Measurements from ENCODE around the gene CYP3A7. TPM values are rescaled to one million over a fixed set of nuclear protein-coding genes. Genes with fewer than 3 reads are reported as not detected.

Gene CYP3A7
- total and polyA plus RNA-seq, 7 donors = not detected

GRCh38 chr7:99685129-99685758, 49.8 kb downstream of the CYP3A7 start:
- Histone ChIP-seq H3K4me1 (no peaks in the 10 kb centered on the region), H3K27ac (no peak overlapping the region), H3K36me3 (ENCODE audit: insufficient read depth in 1 of 2, low read depth in 1 of 2) (no peaks in the 10 kb centered on the region), H3K27me3 (ENCODE audit: insufficient read depth in 3 of 3, low read length in 2 of 3) (no peaks in the 10 kb centered on the region), H3K9me3 (no peaks in the 10 kb centered on the region), H3K4me3 (no peak overlapping the region)
- ATAC-seq (no peak), DNase-seq (no peak)
- TF ChIP-seq CTCF (IDR thresholded peaks at IDR 0.05) = no peak
- intact Hi-C loops (cut with DNase I) = no loop called here
- WGBS, 3 donors = 92 to 94% (median 93%) methylated on average over 9 of the region's 9 CpGs

- intact Hi-C loops (cut with DNase I) = no loop called here
- no peaks in the 10 kb centered on the region for H3K27me3 ChIP-seq (ENCODE audit: insufficient read depth in 3 of 3, low read length in 2 of 3)
- peak; percentile 14 to 70 for DNase-seq
- H3K4me3 ChIP-seq = peak within 1 kb of the TSS; percentile 29
- ATAC-seq = peak; percentile 80 to 99 (median 98)
- H3K27ac ChIP-seq = no peak within 1 kb of the TSS
- peaks cover 13% of the 10 kb centered on the region for H3K4me1 ChIP-seq
- WGBS, 3 donors = 43 to 61% (median 48%) methylated on average over 10 of the region's 10 CpGs
- no peaks in the 10 kb centered on the region for H3K9me3 ChIP-seq
- no peaks in the 10 kb centered on the region for H3K36me3 ChIP-seq (ENCODE audit: insufficient read depth in 1 of 2, low read depth in 1 of 2)
- TF ChIP-seq CTCF (IDR thresholded peaks at IDR 0.05) = no peak
Measured at GRCh38 chr7:99679400-99680191, 55.4 kb downstream of the CYP3A7 start, which contains the start of gene CYP3A5. TSS of gene CYP3A5 (minus strand) at chr7:99679996. CDS start at chr7:99679896, 100 bp downstream.

GRCh38 chr7:99679032-99679399, 56.0 kb downstream of the CYP3A7 start:
- peaks cover 13% of the 10 kb centered on the region for H3K4me1 ChIP-seq
- intact Hi-C loops (cut with DNase I) = no loop called here
- no peaks in the 10 kb centered on the region for H3K27me3 ChIP-seq (ENCODE audit: insufficient read depth in 3 of 3, low read length in 2 of 3)
- DNase-seq (no peak), ATAC-seq (peak; percentile 56 to 74 (median 64))
- TF ChIP-seq CTCF (IDR thresholded peaks at IDR 0.05) = no peak
- WGBS, 3 donors = 51 to 63% (median 55%) methylated on average over 4 of the region's 4 CpGs
- H3K9me3 ChIP-seq = no peaks in the 10 kb centered on the region
- H3K4me3 ChIP-seq = no peak overlapping the region
- no peak overlapping the region for H3K27ac ChIP-seq
- H3K36me3 ChIP-seq (ENCODE audit: insufficient read depth in 1 of 2, low read depth in 1 of 2) = no peaks in the 10 kb centered on the region

GRCh38 chr7:99677648-99678045, 57.3 kb downstream of the CYP3A7 start:
- intact Hi-C loops (cut with DNase I) = no loop called here
- 87 to 91% (median 87%) methylated on average over 2 of the region's 2 CpGs for WGBS, 3 donors

More at GRCh38 chr7:99677648-99678045, 57.3 kb downstream of the CYP3A7 start:
- no peaks in the 10 kb centered on the region for H3K27me3 ChIP-seq (ENCODE audit: insufficient read depth in 3 of 3, low read length in 2 of 3)
- no peak overlapping the region for H3K27ac ChIP-seq
- H3K9me3 ChIP-seq = no peaks in the 10 kb centered on the region
- H3K4me3 ChIP-seq = no peak overlapping the region
- no peak for ATAC-seq
- H3K4me1 ChIP-seq = peaks cover 13% of the 10 kb centered on the region
- no peaks in the 10 kb centered on the region for H3K36me3 ChIP-seq (ENCODE audit: insufficient read depth in 1 of 2, low read depth in 1 of 2)
- DNase-seq = no peak
- no peak for TF ChIP-seq CTCF (IDR thresholded peaks at IDR 0.05)

All from psoas muscle (tissue), 8 donors.